C1 segment of cervical spinal cord (tissue), 14 donors: Measurements from ENCODE around the gene BPIFB3.

Experiments used
- DNase-seq, 14 donors: peaks; one replicate each; lab custom pipeline; 2025; lab: John Stamatoyannopoulos, UW

BPIFB3 gene

DNA sequence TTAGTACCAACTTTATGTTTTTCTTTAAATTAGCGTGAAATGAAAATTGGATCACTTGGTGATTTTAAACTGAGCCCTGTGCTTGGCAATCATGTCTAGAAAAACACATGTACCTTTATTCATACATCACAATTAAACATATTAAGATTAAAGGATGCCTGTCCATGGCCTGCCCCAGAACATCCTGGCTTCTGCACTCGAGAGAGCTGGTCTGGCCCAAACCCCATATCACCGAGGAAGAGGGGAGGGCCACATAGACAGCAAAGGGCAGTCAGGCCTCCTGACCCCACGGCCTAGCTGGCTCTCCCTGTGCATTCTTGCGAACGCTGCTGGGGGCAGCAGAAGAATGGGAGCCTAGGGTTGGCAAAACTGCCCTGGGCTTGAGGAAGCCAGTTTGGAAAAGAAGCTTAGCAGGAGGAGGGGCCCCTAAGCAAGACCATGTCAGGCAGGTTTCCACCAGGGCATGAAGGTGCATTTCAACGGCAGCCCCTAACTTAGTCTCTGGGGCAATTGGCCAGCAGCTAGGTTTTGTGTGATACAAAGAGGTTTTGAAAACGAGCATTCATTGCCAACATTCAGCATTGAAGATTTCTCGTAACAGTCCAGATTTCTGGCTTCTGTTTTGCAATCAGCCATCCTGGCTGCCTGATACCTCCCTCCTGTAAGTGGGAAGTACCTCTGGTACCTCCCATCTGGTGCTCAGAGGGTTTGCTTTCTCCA, 8.6 kb downstream of the BPIFB3 start:
- DNase-seq: peak in 1 of 14 donors; percentile 10

DNA sequence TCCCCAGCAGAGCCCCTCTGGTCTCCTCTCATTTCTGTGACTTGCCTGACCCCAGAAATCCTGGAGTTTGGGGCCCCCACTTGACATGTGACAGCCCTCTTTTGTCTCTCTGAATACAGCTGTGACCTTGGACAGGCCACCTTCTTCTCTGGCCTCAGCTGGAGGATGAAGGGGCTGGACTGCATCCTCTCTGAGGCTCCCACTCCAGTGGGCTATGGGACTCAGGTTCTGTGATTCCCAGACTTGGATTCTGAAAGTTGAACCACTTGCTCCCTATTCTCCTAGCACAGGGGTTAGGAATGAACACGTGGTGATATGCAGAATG, 9.1 kb downstream of the BPIFB3 start:
- no peak for DNase-seq

DNA sequence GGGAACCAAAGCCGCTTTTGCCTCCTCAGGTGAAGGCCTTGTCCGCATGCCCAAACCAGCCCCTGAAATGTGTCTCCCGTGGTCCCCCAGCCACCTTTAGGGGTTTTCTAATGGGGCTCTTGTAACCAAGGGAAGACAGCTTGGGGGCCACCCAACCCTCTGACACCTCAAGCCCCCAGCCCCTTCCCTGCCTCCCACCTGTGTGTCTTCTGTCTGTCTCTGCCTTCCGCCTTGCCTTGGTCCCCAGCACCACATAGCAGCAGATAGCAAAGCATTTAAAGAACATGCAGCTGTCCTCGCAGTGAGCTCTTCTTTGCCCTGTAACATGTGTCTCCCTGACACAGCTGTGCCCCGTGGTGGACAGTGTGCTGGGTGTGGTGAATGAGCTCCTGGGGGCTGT, 9.6 kb downstream of the BPIFB3 start:
- DNase-seq: no peak

DNA sequence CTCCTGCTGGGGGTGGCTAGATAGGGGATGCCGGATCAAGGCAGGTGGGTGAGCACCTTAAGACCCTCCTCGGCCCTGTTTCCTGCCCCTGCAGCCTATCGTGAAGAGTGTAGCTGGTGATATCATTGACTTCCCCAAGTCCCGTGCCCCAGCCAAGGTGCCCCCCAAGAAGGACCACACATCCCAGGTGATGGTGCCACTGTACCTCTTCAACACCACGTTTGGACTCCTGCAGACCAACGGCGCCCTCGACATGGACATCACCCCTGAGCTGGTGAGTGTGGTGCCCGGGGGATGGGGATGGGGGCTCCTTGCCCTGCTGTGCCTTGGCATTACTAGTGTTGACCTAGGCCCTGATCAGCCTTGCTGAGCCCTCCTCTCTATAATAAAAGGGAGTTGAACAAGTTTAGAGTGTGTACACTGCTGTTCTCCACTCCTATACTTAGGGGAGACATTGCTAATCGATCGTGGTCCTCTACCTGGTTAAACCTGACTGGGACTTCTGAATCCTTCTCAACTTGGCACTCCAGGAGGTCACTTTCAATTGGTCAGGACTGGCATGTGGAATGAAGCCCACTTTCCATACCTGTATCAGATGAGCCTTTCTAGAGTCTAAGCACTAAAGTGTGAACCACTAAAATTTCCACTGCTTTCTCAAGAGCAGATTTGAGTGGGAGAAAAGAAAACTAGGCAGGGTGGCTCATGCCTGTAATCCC, 11.0 kb downstream of the BPIFB3 start:
- DNase-seq: no peak

DNA sequence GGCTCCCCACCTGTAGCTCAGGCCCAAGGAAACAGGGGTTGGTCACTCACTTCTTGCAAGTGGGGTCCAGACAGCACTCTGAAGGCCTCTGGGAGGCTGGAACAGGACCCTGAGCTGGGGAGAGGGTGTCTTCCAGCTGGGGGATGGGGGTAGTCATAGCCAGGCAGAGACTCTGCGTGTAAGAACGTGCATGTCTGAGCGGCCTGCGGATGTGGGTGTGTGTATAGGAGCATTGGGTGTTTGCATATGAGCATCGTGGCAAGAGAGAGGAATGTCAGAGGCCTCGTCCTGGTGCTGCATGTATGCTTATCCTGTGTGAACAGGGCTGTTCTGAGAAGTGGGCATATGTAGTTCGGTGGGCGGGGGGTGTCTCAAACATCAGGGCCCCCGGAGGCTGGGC, 12.1 kb downstream of the BPIFB3 start:
- no peak for DNase-seq

DNA sequence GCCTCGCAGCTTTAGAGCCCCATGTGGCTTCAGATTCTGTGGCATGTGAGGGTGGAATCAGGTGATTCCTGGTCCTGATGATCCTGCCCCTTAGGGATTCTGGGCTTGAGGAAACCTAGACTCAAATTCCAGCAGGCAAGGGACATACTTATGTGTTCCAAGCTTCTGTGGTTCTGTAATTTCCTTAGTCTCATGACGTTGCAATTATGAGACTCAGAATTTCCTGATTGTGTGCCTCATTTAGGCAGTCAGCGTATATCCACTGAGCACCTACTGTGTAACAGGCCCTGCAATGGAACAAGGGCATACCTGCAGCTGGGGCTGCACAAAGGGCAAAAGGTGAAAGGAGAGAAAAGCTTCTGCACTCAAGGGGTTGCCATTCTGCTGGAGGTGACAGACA, 14.1 kb downstream of the BPIFB3 start:
- DNase-seq: no peak

DNA sequence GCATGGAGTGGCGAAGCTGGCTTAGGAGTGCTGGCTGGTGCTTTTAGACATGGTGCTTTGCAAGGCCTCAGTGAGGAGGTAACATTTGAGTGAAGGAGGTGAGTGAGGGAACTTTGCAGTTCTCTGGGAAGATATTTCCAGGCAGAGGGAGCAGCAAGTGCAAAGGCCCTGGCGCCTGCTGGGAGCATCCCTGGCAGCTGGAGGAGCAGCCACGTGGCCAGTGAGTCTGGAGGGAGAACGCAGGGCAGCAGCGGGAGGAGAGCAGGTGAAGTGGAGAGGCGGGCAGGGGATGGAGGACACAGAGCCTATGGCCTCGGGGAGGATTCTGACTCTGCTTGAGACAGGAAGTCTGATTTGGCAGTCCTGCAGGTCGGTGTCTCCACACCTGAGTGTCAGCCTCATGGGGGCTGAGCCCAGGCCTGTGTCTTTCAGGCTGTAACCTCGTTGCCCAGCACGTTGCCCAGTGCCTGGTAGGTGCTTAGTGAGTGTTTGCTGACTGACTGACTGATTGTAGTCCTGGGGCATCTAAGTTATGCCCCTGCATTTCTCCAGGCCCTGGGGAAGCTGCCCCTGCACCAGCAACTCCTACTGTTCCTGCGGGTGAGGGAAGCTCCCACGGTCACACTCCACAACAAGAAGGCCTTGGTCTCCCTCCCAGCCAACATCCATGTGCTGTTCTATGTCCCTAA, 14.7 kb downstream of the BPIFB3 start:
- no peak for DNase-seq

DNA sequence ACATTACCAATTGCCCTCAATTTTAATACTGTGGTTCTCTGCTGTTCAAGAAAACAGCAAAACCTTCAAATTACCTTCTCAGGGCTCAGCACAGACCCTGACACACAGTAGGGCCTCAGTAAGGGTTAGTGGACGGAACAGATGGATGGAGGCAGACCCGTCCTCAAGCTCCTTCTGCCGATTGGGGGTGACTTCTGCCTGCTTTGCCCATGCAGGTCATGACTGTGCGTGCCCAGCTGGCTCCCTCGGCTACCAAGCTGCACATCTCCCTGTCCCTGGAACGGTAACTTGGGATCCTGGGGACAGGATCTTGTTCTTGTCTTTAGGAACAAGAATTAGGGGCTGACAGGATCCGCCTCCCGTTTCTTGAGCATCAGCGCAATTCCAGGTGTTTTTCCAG, 16.0 kb downstream of the BPIFB3 start:
- DNase-seq: no peak

DNA sequence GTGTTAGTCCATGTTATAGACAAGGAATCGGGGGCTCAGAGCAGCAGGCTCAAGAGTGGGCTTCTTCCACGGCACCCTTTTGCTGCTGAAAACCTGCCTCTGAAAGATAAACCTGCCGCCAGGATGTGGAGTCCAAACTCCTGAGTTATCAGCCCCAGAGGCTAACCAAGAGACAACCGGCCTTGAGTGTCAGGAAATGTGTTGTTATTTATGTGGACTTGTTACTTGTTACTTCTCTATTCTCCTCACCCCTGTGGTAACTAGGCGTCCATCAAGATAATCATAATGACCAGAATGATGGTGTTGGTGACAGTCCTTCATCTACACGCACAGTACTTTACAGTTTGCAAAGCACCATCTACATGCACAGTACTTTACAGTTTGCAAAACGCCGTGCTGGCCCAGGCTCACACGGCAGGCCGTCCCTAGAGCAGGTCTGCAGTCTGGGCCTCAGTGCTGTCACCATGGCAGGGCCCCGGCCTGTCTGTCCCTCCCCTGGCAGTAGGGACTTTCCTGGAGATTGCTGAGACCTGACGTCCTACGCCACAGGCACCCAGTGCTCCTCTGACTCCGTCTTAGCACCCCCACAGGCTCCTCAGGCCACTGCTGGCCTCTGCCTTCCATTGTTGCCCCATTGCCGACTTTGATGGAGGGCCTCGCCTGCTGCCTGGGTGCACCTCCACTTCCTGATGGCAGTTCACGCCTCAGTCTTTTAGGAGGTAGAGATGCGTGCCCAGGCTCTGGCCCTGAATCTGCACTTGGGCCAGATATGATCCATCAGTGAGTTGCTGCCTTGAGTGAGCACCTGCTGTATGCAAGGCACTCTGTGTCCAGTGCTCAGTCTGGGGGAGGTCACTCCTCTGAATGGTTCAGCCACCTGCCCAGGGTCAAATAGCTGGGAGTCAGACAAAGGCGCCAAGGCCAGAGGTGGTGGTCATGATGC, 16.7 kb downstream of the BPIFB3 start:
- DNase-seq: no peak

DNA sequence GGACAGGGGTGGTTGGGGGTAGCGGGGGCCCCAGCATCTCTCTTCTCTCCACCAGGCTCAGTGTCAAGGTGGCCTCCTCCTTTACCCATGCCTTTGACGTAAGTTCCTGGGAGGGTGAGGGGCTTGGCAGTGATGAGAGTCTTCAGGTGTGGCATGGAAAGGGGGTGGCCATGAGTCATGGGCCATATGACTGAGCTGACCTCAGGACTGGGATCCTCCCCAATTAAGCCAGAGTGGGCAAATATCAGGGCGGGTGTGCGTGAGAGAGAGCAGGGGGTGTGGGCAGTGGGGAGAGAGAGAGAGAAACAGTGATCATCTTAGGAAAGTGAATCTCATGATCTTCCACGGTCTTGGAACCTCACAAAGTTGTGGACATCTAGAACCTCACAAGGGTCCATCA, 17.5 kb downstream of the BPIFB3 start:
- no peak for DNase-seq

DNA sequence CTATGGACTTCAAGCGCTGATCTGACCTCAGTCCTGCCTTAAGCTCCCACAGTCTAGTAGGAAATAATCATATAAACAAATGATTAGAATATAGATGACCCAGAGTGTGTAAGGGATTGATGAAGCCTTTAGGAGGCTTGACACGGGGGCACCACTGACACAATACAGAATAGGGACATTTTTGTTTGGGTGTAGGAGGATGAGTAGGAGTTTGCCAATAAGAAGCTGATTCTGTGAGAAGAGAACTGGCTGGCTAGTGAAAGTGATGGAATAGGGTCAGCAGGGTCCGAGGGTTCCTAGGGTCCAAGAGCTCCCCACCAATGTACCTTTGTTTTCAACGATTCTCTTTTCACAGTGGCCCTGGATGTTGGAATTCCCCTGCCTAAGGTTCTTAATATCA, 18.7 kb downstream of the BPIFB3 start:
- no peak for DNase-seq

DNA sequence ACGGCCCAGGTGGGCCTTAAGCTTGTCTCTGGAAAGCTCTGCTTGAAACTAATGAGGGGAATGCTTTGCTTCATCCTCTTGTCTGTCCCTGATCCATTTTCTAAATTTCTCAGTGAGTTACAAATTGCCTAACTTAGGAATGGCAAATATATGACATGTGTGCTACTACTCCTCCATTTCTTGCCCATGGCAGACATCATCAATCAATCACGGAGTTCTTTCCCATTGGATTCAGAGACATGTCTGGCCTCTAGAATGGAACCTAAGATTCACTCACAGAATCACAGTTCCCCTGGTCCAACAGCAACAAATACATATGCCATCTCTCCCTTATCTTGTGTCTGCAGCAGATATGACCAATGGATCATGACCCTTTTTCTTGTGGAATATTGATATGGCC, 19.1 kb downstream of the BPIFB3 start:
- no peak for DNase-seq

DNA sequence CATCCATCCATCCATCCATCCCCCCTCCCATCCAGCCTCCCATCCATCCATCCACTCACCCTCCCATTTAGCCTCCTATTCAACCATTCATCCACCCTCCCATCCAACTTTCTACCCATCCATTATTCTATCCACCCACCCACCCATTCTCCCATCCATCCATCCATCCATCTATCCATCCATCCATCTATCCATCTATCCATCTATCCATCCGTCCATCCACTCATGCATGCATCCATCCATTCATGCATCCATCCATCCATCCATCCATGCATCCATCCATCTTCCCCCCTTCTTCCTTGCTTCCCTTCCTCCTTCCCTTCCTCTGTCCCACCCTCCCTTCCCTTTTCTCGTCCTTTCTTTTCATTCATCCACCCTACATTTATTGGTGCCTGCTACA, 21.0 kb downstream of the BPIFB3 start:
- DNase-seq: no peak

DNA sequence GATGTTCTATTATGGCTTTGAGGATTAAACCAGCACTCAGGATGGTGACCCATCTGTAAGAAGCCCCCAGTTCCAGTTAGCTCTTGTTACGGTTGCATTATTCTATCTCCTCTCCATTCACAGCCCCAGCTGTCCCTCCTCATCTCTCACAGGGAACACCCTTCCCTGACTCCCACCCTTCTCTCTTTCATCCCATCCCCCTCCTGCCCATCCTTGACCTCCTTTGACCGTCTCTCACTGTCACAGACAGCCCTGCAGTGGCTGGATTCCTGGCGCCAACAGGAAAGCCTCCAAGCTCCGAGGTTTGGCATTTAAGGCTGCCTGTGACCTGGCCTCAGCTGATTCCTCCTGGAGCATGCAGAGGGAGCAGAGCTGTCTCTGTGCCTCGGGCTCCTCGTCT, 21.6 kb downstream of the BPIFB3 start:
- DNase-seq: no peak

DNA sequence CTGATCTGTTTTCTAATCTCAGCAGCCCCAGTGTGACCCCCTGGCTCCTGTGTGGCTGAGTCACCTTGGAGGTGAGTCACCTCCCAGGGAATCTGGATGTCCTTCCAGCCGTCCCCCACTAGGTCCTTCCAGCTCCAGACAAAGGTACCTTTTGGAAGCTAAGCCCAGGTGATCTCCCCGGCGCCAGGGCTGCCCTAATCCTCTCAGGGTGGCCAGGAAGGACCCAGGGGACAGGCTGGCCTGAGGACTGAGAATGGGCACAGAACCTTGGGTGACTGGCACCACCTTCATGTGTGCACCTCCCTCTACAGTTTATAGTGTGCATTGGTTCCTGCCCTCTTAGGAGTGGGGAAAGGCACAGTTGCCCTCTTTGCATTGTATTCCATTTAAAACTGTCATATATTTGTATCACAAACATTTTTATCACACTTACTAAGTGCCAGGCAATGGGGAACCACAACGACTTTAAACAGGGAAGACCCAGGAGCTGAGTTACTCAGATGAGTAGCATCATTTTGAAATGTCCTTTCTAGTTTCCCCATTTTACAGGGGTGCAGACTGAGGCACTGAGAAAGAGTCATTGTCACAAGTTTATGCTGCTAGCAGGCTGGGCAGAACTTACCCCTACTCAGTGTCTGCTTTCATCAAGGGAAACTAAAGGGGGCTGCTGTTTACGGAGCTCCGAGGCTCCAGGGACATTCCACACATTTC, 23.1 kb downstream of the BPIFB3 start:
- DNase-seq: peak in 3 of 14 donors; percentile 1 to 5 (median 5)

DNA sequence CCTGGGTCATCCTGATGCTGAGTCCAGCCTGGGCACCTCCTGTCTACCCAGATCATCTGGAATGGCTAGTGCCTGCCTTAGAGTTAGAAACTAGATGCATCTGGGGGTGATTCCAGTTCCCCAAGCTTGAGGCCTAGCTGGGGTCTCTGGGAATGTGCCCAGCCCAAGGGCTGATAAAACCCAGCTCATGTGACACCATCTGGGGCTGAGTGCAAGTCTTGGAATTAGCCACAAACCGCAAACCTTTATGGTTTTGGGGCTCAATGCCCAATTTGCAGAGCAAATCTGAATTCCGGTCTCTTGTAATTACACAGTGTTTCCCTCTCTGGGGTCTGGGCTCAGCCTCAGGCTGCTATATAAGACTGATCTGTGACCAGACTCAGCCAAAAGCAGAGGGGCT, 25.6 kb downstream of the BPIFB3 start, which contains the start of gene BPIFB4:
Gene BPIFB4, plus strand, starts transcription at position 385 of the 400 bp plus-strand sequence. CDS start 1,884 bp downstream, outside the sequence.
- no peak for DNase-seq

DNA sequence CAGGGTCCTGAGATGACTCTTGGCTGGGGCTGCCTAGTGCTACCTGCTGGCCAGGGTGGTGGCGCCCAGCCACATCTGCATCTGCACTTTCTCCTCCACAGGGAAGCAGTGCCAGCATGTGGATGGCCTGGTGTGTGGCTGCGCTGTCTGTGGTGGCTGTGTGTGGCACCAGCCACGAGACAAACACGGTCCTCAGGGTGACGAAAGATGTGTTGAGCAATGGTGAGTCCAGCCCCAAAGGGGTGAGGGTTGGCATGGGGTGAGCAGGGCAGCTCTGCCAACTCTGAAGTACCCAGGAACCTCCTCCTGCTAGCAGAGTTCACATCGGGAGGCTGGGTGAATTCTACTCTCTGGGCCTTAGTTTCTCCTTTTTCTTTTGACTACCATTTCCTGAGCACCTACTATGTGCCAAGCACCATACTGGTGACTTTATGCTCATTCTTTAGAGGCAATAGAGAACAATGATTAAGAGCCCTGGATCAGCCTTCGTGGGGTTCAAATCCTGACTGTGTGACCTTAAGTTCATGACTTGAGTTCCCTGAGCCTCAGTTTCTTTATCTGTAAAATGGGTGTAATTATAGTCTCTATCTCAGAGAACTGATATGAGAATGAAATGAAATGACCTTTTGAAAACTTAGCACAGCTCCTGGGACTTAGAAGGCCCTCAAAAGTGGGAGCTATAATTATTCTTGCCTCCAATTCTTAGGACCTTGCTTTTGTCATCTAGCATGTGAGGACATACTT, 27.9 kb downstream of the BPIFB3 start:
- no peak for DNase-seq

DNA sequence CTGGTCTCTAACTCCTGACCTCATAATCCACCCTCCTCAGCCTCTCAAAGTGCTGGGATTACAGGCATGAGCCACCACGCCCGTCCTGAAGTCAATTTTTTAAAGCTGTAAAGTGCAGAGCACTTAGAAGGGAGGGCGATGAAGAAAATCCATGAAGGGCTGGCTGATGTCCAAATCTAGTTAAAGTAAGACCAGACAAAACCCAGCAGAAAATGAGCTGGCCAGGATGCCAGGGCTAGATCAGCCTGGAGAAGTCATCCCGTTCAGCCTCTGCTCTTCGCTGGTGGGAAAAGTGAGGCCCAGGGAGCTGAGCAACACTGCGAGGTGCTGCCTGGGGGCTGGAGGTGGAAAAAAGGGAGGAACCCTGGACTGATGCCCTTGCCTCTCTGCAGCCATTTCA, 28.8 kb downstream of the BPIFB3 start:
- DNase-seq: no peak

DNA sequence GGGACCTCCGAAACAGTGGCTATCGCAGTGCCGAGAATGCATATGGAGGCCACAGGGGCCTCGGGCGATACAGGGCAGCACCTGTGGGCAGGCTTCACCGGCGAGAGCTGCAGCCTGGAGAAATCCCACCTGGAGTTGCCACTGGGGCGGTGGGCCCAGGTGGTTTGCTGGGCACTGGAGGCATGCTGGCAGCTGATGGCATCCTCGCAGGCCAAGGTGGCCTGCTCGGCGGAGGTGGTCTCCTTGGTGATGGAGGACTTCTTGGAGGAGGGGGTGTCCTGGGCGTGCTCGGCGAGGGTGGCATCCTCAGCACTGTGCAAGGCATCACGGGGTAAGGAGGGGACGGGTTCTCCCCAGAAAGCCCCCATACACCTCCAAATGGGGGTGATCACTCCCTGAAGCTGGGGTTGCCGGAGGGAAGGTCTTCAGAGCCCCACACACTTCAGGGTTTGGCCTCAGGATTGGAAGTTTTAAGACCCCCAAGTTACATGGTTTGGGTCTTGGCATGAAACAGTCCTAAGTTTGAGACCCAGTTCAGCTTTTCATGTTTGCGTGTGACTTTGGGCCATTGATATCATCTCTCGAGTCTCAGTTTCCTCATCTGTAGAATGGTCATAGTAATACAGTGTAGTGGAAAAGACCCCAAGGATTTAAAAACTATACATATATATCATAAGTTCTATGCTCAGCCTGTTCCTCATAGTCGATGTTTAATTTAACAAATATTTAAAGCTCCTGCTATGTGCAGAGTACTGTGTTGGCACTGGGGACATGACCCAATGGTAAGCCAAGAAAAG, 30.0 kb downstream of the BPIFB3 start:
- DNase-seq: no peak

DNA sequence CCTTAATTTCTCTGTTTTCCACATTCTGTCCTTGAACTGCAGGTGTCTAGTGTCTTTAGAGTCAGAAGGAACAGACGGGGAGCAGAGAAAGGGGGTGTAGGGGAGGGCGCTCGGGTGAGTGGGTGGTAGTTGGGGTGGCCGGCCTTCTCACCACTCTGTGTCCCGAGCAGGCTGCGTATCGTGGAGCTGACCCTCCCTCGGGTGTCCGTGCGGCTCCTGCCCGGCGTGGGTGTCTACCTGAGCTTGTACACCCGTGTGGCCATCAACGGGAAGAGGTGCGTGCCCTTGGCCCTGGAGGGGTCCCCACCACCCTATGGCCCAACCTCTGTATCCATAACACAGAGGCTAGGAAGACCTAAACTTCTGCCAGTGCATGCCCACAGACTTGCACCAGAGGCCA, 31.0 kb downstream of the BPIFB3 start:
- DNase-seq: no peak
